ENCODE results near the gene LANCL3. TPM values are rescaled to one million over a fixed set of nuclear protein-coding genes. Genes with fewer than 3 reads are reported as not detected.

The LANCL3 gene
- total RNA-seq, 1 experiment from 2014 or later, result 0.48 TPM

DNA sequence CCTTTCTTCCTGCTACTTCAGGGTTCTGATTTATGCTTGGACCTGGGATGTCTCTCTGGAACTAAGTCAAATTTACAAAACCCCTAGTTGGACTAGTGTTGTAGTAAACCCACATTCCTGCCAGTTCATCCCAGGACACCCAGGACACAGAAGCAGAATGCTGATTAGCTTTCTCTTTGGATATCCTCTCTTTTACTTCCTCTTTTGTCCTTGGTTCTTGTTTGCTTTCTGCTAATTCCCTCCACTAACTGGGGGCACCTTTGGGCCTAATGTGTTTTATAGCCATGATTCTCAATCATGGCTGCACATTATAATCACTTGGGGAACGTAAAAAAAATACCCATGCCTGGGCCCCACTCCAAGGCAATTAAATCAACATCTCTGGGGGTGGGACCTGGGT lies 42.5 kb downstream of the LANCL3 start:
- no peak overlapping the region for H3K4me3 Mint-ChIP-seq
- no peaks in the 10 kb centered on the region for H3K36me3 Mint-ChIP-seq
- peaks cover 4% of the 10 kb centered on the region for H3K4me1 Mint-ChIP-seq
- TF ChIP-seq SMAD4 (CRISPR knock-in tag; IDR thresholded peaks at IDR 0.05) (no peak), ATF1 (CRISPR knock-in tag; IDR thresholded peaks at IDR 0.05) (no peak), ZBTB21 (CRISPR knock-in tag; IDR thresholded peaks at IDR 0.05; ENCODE audit: borderline replicate concordance) (no peak), NFE2L1 (CRISPR knock-in tag; IDR thresholded peaks at IDR 0.05) (no peak), JAZF1 (CRISPR knock-in tag; IDR thresholded peaks at IDR 0.05) (no peak), KAT7 (CRISPR knock-in tag; IDR thresholded peaks at IDR 0.05; ENCODE audit: borderline replicate concordance) (no peak), JUN (CRISPR knock-in tag; IDR thresholded peaks at IDR 0.05) (no peak), ZNF263 (CRISPR knock-in tag; IDR thresholded peaks at IDR 0.05; ENCODE audit: low read depth) (no peak), HMGA2 (CRISPR knock-in tag; IDR thresholded peaks at IDR 0.05) (no peak)
- TF ChIP-seq, protein P1, sequence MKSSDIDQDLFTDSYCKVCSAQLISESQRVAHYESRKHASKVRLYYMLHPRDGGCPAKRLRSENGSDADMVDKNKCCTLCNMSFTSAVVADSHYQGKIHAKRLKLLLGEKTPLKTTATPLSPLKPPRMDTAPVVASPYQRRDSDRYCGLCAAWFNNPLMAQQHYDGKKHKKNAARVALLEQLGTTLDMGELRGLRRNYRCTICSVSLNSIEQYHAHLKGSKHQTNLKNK (CRISPR knock-in tag; IDR thresholded peaks at IDR 0.05), result no peak
- TF ChIP-seq, protein P2, sequence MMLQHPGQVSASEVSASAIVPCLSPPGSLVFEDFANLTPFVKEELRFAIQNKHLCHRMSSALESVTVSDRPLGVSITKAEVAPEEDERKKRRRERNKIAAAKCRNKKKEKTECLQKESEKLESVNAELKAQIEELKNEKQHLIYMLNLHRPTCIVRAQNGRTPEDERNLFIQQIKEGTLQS (CRISPR knock-in tag; conservative IDR thresholded peaks at IDR 0.05), result no peak
- TF ChIP-seq, protein P3, sequence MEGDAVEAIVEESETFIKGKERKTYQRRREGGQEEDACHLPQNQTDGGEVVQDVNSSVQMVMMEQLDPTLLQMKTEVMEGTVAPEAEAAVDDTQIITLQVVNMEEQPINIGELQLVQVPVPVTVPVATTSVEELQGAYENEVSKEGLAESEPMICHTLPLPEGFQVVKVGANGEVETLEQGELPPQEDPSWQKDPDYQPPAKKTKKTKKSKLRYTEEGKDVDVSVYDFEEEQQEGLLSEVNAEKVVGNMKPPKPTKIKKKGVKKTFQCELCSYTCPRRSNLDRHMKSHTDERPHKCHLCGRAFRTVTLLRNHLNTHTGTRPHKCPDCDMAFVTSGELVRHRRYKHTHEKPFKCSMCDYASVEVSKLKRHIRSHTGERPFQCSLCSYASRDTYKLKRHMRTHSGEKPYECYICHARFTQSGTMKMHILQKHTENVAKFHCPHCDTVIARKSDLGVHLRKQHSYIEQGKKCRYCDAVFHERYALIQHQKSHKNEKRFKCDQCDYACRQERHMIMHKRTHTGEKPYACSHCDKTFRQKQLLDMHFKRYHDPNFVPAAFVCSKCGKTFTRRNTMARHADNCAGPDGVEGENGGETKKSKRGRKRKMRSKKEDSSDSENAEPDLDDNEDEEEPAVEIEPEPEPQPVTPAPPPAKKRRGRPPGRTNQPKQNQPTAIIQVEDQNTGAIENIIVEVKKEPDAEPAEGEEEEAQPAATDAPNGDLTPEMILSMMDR (IDR thresholded peaks at IDR 0.05), result no peak
- no peak overlapping the region for H3K27ac Mint-ChIP-seq
- DNase-seq (ENCODE audit: low spot score) (no peak), ATAC-seq (no peak)
- no peaks in the 10 kb centered on the region for H3K27me3 Mint-ChIP-seq (ENCODE audit: low read depth)
- POLR2A ChIA-PET, result no interaction called here
- H3K9me3 Mint-ChIP-seq, result no peaks in the 10 kb centered on the region
- CTCF ChIA-PET, result no interaction called here

DNA sequence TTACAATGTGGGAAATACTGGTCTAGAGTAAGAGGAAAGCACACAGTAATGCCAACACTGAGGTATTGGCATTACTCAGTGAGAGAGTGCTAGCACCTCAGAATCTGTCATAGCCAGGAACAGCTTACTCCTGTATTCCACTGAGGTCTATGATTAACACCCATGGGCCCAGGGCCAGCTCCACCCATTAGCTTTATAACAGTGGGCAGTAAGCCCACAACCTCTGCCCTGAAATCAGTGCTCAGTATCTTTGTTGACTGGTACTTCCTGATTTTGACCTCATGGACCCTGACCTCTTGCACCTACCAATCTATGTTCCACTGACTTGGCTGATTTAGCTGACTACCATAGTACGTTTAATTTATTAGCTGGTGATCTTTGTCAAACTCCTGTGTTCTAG lies 56.1 kb downstream of the LANCL3 start:
- no peak for ATAC-seq
- ChIA-PET POLR2A (no interaction called here), CTCF (no interaction called here)
- Mint-ChIP-seq H3K27me3 (ENCODE audit: low read depth) (no peaks in the 10 kb centered on the region), H3K27ac (no peak overlapping the region), H3K4me3 (no peak overlapping the region), H3K9me3 (0 out of 2 replicates have a peak, but pooled peaks cover 4% of the 10 kb centered on the region), H3K36me3 (no peaks in the 10 kb centered on the region), H3K4me1 (no peaks in the 10 kb centered on the region)
- DNase-seq (ENCODE audit: low spot score), result no peak
- TF ChIP-seq, protein P2 (CRISPR knock-in tag; conservative IDR thresholded peaks at IDR 0.05), result no peak
- no peak for TF ChIP-seq HMGA2 (CRISPR knock-in tag; IDR thresholded peaks at IDR 0.05)
- TF ChIP-seq, protein P4, sequence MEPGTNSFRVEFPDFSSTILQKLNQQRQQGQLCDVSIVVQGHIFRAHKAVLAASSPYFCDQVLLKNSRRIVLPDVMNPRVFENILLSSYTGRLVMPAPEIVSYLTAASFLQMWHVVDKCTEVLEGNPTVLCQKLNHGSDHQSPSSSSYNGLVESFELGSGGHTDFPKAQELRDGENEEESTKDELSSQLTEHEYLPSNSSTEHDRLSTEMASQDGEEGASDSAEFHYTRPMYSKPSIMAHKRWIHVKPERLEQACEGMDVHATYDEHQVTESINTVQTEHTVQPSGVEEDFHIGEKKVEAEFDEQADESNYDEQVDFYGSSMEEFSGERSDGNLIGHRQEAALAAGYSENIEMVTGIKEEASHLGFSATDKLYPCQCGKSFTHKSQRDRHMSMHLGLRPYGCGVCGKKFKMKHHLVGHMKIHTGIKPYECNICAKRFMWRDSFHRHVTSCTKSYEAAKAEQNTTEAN (CRISPR knock-in tag; IDR thresholded peaks at IDR 0.05), result no peak
- TF ChIP-seq, protein P5, sequence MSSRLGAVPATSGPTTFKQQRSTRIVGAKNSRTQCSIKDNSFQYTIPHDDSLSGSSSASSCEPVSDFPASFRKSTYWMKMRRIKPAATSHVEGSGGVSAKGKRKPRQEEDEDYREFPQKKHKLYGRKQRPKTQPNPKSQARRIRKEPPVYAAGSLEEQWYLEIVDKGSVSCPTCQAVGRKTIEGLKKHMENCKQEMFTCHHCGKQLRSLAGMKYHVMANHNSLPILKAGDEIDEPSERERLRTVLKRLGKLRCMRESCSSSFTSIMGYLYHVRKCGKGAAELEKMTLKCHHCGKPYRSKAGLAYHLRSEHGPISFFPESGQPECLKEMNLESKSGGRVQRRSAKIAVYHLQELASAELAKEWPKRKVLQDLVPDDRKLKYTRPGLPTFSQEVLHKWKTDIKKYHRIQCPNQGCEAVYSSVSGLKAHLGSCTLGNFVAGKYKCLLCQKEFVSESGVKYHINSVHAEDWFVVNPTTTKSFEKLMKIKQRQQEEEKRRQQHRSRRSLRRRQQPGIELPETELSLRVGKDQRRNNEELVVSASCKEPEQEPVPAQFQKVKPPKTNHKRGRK (CRISPR knock-in tag; IDR thresholded peaks at IDR 0.05; ENCODE audit: borderline replicate concordance), result no peak

DNA sequence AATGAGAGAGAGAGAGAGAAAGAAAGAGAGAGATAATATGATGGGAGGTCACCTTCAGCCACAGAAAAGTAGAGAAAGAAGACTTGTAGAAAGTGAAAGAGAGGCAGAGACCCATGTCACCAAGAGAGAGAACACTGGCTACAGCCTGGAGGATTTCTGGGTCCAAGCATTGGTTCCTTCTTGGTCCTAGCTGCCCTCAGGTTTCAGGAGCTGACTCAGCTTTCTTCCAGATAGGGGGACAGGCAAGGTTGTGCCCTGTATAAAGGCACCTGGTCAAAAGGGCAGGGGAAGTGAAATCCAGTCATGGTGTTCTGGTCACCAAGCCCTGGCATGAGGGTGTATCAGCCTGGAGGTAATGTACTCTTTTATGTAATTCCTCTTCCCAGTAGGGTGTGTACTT lies 66.6 kb downstream of the LANCL3 start:
- no peaks in the 10 kb centered on the region; the same call in 1 of the 2 replicates for H3K27me3 Mint-ChIP-seq (ENCODE audit: low read depth)
- ChIA-PET CTCF (no interaction called here), POLR2A (no interaction called here)
- ATAC-seq, result no peak
- peaks cover 3% of the 10 kb centered on the region; the same call in 1 of the 2 replicates for H3K4me1 Mint-ChIP-seq
- H3K4me3 Mint-ChIP-seq, result no peak overlapping the region
- no peak overlapping the region for H3K27ac Mint-ChIP-seq
- no peak for DNase-seq (ENCODE audit: low spot score)
- peaks cover 7% of the 10 kb centered on the region; the same call in 1 of the 2 replicates for H3K9me3 Mint-ChIP-seq
- H3K36me3 Mint-ChIP-seq, result peaks cover 10% of the 10 kb centered on the region
- TF ChIP-seq, protein P6, sequence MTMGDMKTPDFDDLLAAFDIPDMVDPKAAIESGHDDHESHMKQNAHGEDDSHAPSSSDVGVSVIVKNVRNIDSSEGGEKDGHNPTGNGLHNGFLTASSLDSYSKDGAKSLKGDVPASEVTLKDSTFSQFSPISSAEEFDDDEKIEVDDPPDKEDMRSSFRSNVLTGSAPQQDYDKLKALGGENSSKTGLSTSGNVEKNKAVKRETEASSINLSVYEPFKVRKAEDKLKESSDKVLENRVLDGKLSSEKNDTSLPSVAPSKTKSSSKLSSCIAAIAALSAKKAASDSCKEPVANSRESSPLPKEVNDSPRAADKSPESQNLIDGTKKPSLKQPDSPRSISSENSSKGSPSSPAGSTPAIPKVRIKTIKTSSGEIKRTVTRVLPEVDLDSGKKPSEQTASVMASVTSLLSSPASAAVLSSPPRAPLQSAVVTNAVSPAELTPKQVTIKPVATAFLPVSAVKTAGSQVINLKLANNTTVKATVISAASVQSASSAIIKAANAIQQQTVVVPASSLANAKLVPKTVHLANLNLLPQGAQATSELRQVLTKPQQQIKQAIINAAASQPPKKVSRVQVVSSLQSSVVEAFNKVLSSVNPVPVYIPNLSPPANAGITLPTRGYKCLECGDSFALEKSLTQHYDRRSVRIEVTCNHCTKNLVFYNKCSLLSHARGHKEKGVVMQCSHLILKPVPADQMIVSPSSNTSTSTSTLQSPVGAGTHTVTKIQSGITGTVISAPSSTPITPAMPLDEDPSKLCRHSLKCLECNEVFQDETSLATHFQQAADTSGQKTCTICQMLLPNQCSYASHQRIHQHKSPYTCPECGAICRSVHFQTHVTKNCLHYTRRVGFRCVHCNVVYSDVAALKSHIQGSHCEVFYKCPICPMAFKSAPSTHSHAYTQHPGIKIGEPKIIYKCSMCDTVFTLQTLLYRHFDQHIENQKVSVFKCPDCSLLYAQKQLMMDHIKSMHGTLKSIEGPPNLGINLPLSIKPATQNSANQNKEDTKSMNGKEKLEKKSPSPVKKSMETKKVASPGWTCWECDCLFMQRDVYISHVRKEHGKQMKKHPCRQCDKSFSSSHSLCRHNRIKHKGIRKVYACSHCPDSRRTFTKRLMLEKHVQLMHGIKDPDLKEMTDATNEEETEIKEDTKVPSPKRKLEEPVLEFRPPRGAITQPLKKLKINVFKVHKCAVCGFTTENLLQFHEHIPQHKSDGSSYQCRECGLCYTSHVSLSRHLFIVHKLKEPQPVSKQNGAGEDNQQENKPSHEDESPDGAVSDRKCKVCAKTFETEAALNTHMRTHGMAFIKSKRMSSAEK (CRISPR knock-in tag; IDR thresholded peaks at IDR 0.05; ENCODE audit: borderline replicate concordance), result no peak
- TF ChIP-seq ZNF396 (CRISPR knock-in tag; IDR thresholded peaks at IDR 0.05; ENCODE audit: borderline replicate concordance) (no peak), NR1H2 (CRISPR knock-in tag; IDR thresholded peaks at IDR 0.05) (no peak)
- TF ChIP-seq, protein P7, sequence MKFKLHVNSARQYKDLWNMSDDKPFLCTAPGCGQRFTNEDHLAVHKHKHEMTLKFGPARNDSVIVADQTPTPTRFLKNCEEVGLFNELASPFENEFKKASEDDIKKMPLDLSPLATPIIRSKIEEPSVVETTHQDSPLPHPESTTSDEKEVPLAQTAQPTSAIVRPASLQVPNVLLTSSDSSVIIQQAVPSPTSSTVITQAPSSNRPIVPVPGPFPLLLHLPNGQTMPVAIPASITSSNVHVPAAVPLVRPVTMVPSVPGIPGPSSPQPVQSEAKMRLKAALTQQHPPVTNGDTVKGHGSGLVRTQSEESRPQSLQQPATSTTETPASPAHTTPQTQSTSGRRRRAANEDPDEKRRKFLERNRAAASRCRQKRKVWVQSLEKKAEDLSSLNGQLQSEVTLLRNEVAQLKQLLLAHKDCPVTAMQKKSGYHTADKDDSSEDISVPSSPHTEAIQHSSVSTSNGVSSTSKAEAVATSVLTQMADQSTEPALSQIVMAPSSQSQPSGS (CRISPR knock-in tag; IDR thresholded peaks at IDR 0.05; ENCODE audit: borderline replicate concordance, low read depth), result no peak
- TF ChIP-seq, protein P8, sequence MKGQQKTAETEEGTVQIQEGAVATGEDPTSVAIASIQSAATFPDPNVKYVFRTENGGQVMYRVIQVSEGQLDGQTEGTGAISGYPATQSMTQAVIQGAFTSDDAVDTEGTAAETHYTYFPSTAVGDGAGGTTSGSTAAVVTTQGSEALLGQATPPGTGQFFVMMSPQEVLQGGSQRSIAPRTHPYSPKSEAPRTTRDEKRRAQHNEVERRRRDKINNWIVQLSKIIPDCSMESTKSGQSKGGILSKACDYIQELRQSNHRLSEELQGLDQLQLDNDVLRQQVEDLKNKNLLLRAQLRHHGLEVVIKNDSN (CRISPR knock-in tag; IDR thresholded peaks at IDR 0.05), result no peak

Data from WTC11 (cell line).